AG04449 (cell line): ENCODE data around the gene LGALSL.

Experiments
- CTCF ChIA-PET: fragments of 350-600 bp; formaldehyde crosslinking; extraction: SDS; loops from one replicate; lab custom pipeline; 2021; ENCODE audit warnings: antibody characterized with exemption; lab: Yijun Ruan, JAX
- POLR2A ChIA-PET: fragments of 400-600, 350-600 bp; formaldehyde crosslinking; extraction: SDS; loops from one replicate; lab custom pipeline; 2020; ENCODE audit warnings: antibody characterized with exemption, inconsistent platforms; lab: Yijun Ruan, JAX
- DNase-seq: peaks from one replicate; pipeline ENCODE4 v3.0.0-alpha.2; 2010; ENCODE audit warnings: low read depth, low spot score
- H3K4me3 ChIP-seq: 2 replicates; pipeline ENCODE4 v1.5.1; 2011; ENCODE audit warnings: low read depth, mild to moderate bottlenecking, control low read depth, low read length
- TF ChIP-seq, protein P1 (sequence below): IDR thresholded peaks from one replicate; pipeline ENCODE4 v1.5.1; 2011; ENCODE audit warnings: mild to moderate bottlenecking, moderate library complexity, low read length, control low read depth, inconsistent platforms; ENCODE audit not compliant: insufficient read depth; ENCODE audit errors: missing control alignments

LGALSL gene

DNA sequence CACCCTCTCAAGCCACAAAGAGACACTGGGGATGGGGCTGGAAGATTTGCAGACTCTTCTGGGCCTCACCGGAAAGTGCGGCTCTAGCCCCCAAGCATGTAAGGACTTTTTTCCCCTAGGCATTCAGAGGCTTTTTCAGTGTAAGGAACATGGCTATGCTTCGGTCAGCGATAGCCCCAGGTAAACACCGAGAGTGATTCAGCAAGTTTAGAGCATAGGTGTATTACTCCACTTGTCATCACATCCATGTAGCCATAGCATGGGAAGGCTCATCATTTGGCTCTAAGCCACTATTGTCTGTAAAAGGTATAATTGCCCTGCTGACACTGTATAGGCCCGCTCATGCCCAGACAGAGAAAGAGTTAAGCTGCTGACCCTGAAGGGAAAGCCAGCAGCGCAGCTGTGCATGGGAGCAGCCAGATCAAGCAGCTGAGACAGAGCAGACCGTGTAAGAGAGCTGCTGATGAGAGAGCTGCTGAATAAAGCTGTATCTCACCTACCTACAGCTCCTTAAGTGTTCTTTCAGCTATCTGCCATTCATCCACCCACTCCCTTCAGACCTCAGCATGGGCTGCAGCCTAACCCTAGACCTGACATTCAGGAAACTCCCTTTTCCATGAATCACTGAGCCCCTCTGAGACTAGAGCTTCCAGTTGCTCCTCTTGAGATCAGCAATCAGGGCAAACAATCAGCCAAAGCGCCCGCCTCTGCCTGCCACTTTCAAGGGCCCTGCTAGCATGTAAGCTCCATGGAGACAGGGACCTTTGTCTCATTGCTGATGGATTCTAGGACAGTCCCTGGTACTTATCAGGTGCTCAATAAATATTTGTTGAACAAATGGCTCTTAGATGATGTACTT, 25.5 kb downstream of the LGALSL start:
- no peak for DNase-seq
- ChIA-PET POLR2A (interaction anchor here (0.6 kb wide), 1 partner anchor 148 kb away, joined by 3 read pairs; no protein-coding TSS in a partner anchor), CTCF (interaction anchor here (1.3 to 4.6 kb wide), 6 partner anchors 8 to 148 kb away, joined by 3 to 51 read pairs (median 7); no protein-coding TSS in a partner anchor)
- TF ChIP-seq, protein P1, sequence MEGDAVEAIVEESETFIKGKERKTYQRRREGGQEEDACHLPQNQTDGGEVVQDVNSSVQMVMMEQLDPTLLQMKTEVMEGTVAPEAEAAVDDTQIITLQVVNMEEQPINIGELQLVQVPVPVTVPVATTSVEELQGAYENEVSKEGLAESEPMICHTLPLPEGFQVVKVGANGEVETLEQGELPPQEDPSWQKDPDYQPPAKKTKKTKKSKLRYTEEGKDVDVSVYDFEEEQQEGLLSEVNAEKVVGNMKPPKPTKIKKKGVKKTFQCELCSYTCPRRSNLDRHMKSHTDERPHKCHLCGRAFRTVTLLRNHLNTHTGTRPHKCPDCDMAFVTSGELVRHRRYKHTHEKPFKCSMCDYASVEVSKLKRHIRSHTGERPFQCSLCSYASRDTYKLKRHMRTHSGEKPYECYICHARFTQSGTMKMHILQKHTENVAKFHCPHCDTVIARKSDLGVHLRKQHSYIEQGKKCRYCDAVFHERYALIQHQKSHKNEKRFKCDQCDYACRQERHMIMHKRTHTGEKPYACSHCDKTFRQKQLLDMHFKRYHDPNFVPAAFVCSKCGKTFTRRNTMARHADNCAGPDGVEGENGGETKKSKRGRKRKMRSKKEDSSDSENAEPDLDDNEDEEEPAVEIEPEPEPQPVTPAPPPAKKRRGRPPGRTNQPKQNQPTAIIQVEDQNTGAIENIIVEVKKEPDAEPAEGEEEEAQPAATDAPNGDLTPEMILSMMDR = no peak
- no peak overlapping the region for H3K4me3 ChIP-seq

DNA sequence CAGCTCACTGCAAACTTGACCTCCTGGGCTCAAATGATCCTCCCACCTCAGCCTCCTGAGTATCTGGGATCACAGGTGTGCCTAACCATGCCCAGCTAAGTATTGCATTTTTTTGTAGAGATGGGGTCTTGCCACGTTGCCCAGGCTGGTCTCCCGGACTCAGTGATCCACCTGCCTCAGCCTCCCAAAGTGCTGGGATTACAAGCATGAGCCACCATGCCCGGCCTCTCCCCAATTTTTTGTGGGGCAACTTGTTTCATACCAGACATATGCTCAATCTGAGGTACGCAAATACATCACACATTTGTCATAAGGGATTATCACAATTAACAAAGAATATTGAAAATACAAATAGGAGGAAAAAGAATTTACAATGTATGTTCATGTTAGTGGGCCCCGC, 27.7 kb downstream of the LGALSL start:
- TF ChIP-seq, protein P1 = no peak
- no peak overlapping the region for H3K4me3 ChIP-seq
- ChIA-PET CTCF (interaction anchor here (1.3 to 10.4 kb wide), 5 partner anchors 11 to 152 kb away, joined by 3 to 315 read pairs (median 6); no protein-coding TSS in a partner anchor), POLR2A (no interaction called here)
- DNase-seq = no peak

GRCh38 chr2:64482243-64482642, 28.3 kb downstream of the LGALSL start:
- TF ChIP-seq, protein P1 = no peak
- POLR2A ChIA-PET = no interaction called here
- H3K4me3 ChIP-seq = no peak overlapping the region
- CTCF ChIA-PET = interaction anchor here (1.3 to 10.4 kb wide), 5 partner anchors 9 to 153 kb away, joined by 3 to 315 read pairs (median 4); no protein-coding TSS in a partner anchor
- no peak for DNase-seq

DNA sequence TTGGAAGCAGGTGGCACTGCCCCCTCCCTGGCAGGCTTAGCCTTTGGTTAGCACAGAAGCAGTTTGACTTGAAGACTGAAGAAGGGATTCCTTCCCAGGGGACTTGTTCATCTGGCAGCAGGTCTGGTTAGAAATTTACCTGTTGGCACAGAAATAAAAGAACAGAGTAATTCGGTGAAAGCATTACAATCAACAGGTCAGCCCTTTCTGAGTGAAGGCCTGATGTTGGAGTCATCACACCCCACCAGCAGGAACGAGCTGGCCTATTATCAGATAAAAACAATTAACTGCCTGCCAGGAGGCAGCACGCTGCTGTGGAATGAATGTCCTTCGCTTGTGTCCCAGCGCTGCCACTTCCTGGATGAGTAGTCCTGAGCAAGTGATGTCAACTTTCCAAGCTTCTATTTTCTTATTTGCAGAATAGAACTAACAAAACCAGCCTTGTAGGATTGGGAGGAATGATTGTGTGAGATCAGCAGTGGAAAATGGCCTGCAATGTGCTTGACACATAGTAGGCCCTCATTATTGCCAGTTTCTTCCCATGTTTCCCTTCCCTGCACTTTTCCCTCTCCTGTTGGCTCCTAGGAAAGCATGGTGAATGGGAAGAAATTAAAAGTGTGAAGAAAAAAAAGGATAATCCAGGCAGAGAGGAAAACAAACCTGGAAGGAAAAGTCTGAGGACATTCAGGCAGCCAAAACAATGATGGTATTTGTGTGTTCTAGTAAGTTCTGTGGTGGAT, 29.0 kb downstream of the LGALSL start:
- POLR2A ChIA-PET = no interaction called here
- DNase-seq = no peak
- CTCF ChIA-PET = interaction anchor here (0.6 to 10.4 kb wide), 8 partner anchors 9 to 429 kb away, joined by 3 to 315 read pairs (median 4); no protein-coding TSS in a partner anchor
- TF ChIP-seq, protein P1 = no peak
- H3K4me3 ChIP-seq = no peak overlapping the region

DNA sequence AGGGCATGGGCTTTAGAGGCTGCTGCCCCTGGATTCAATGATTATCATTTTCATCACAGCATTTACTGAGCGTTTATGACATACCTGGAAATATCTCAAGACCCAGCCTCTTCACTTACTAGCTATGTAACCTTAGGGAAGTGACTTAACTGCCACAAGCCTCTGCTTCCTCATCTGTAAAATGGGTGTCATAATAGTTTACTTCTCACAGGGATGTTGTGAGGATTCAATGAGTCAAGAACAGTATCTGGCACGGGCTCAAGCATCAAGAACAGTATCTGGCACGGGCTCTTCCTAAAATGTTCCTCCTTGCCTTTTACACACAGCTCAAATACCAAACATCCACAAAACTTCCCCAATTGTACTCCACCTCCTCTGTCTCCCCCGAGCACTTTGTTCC, 31.4 kb downstream of the LGALSL start:
- DNase-seq = no peak
- TF ChIP-seq, protein P1 = no peak
- CTCF ChIA-PET = interaction anchor here (0.6 to 10.4 kb wide), 10 partner anchors 8 to 156 kb away, joined by 3 to 315 read pairs (median 3); no protein-coding TSS in a partner anchor
- POLR2A ChIA-PET = no interaction called here
- H3K4me3 ChIP-seq = no peak overlapping the region
